PC-3 (cell line): Measurements from ENCODE around the gene SRM. TPM values are rescaled to one million over a fixed set of nuclear protein-coding genes. Genes with fewer than 3 reads are reported as not detected.
A peak's percentile ranks its signal among the peaks of the same experiment; 100 is the strongest.

Experiments
- ATAC-seq: fragments of 200-7000 bp; cut with Tn5 transposase; 2 replicates; pipeline ENCODE4 v1.9.1; 2020; ENCODE audit warnings: mild to moderate bottlenecking, moderate library complexity
- Bru-seq: library from RNA; stranded (reverse); fragments of 400-500 nt; gene quantifications from one replicate; lab custom pipeline; 2021; lab: Mats Ljungman, UMichigan
- BruChase-seq, 2 experiments: library from RNA; stranded (reverse); fragments of 400-500 nt; gene quantifications; one replicate each; lab custom pipeline; 2021; lab: Mats Ljungman, UMichigan
- BruUV-seq: library from RNA; stranded (reverse); fragments of 400-500 nt; replicated peaks from 2 replicates; lab custom pipeline; 2021; lab: Mats Ljungman, UMichigan
- CTCF ChIA-PET: fragments of 300-600 bp; sonication (Branson Sonifier 250); formaldehyde crosslinking; loops from one replicate; lab custom pipeline; 2022; ENCODE audit warnings: antibody characterized with exemption; lab: Charles Lee
- POLR2A ChIA-PET: fragments of 300-600 bp; sonication (Branson Sonifier 250); formaldehyde crosslinking; loops from one replicate; lab custom pipeline; 2022; ENCODE audit warnings: antibody characterized with exemption; ENCODE audit not compliant: unreplicated experiment; lab: Charles Lee
- DNase-seq: peaks from one replicate; pipeline ENCODE4 v3.0.0-alpha.2; 2015
- H2AFZ ChIP-seq: fragments of 300-600 bp; sonication (generic); 2 replicates; pipeline ENCODE4 v1.6.0; 2016; ENCODE audit warnings: antibody characterized with exemption, low read length
- H3F3A ChIP-seq: fragments of 300-600 bp; sonication (generic); one replicate; pipeline ENCODE4 v1.6.0; 2017; ENCODE audit warnings: antibody characterized with exemption, low read length, control low read depth, mild to moderate bottlenecking; ENCODE audit not compliant: unreplicated experiment
- H3K27ac ChIP-seq: fragments of 300-600 bp; sonication (generic); 2 replicates; pipeline ENCODE4 v1.5.1; 2016; ENCODE audit warnings: mild to moderate bottlenecking, low read length
- H3K27me3 ChIP-seq: fragments of 300-600 bp; sonication (generic); 2 replicates; pipeline ENCODE4 v1.6.1; 2016; ENCODE audit warnings: low read length, mixed read lengths
- H3K36me3 ChIP-seq: fragments of 300-600 bp; sonication (generic); 2 replicates; pipeline ENCODE4 v1.6.1; 2016; ENCODE audit warnings: low read depth, mixed run types, low read length, mixed read lengths
- H3K4me1 ChIP-seq: fragments of 300-600 bp; sonication (generic); 2 replicates; pipeline ENCODE4 v1.5.1; 2016; ENCODE audit warnings: low read length; ENCODE audit not compliant: insufficient read depth
- H3K4me2 ChIP-seq: fragments of 300-600 bp; sonication (generic); 2 replicates; pipeline ENCODE4 v1.6.0; 2016; ENCODE audit warnings: low read length
- H3K4me3 ChIP-seq: fragments of 300-600 bp; sonication (generic); 2 replicates; pipeline ENCODE4 v1.5.1; 2016; ENCODE audit warnings: mild to moderate bottlenecking, low read length, mixed read lengths
- H3K79me2 ChIP-seq: fragments of 300-600 bp; sonication (generic); 2 replicates; pipeline ENCODE4 v1.6.1; 2017; ENCODE audit warnings: low read length, mixed read lengths
- H3K9ac ChIP-seq: fragments of 300-600 bp; sonication (generic); 2 replicates; pipeline ENCODE4 v1.6.0; 2016; ENCODE audit warnings: mild to moderate bottlenecking, low read length
- H3K9me2 ChIP-seq: fragments of 300-600 bp; sonication (generic); replicated peaks from 2 replicates; pipeline ENCODE4 v1.6.1; 2016; ENCODE audit warnings: mixed run types, low read length, mixed read lengths
- H3K9me3 ChIP-seq: fragments of 300-600 bp; sonication (generic); 2 replicates; pipeline ENCODE4 v1.6.1; 2016; ENCODE audit warnings: low read length, mixed read lengths
- H4K20me1 ChIP-seq: fragments of 300-600 bp; sonication (generic); 2 replicates; pipeline ENCODE4 v1.6.1; 2016; ENCODE audit warnings: low read length, mixed read lengths
- CTCF ChIP-seq: fragments of 300-600 bp; sonication (generic); conservative IDR thresholded peaks from 2 replicates; pipeline ENCODE4 v1.5.1; 2017; ENCODE audit warnings: antibody characterized with exemption, low read depth, mild to moderate bottlenecking, low read length
- EZH2 ChIP-seq: fragments of 300-600 bp; sonication (generic); IDR thresholded peaks from one replicate; pipeline ENCODE4 v1.6.1; 2017; ENCODE audit warnings: antibody characterized with exemption, mild to moderate bottlenecking, low read length; ENCODE audit not compliant: unreplicated experiment
- EZH2phosphoT487 ChIP-seq: fragments of 300-600 bp; sonication (generic); IDR thresholded peaks from 2 replicates; pipeline ENCODE4 v1.6.1; 2018; ENCODE audit warnings: mild to moderate bottlenecking, antibody characterized with exemption, low read length, borderline replicate concordance
- intact Hi-C: fragments of 100-400 bp; cut with micrococcal nuclease; formaldehyde crosslinking; loops from 2 replicates; pipeline ENCODE4 v1.9.0; 2023
- long read RNA-seq: library from polyadenylated mRNA; unstranded; transcript quantifications from one replicate; pipeline ENCODE4 v2.0.0, GENCODE V29; 2021; ENCODE audit not compliant: unreplicated experiment
- total RNA-seq: library from RNA; depleted of rRNA; stranded (reverse); fragments of >200 nt; gene quantifications from 2 replicates; pipeline ENCODE4 v1.2.3, GENCODE V29; 2014; rRNA removed

Gene SRM
- total RNA-seq (151 and 290 TPM in 2 replicates), Bru-seq, nascent RNA (percentile 88 among the genes with signal in this experiment), BruChase-seq, experiment 1, labeled RNA remaining after a 6-hour chase (percentile 94 among the genes with signal in this experiment), BruChase-seq, experiment 2, labeled RNA remaining after a 2-hour chase (percentile 82 among the genes with signal in this experiment)
- long read RNA-seq, transcript SRM-201 (8 exons, 1,266 nt): major isoform, 420 of 508 reads
- long read RNA-seq, transcript SRM-204 (2 exons, 545 nt): minor isoform, 6 of 508 reads
- long read RNA-seq, partial matches to known transcripts: 52 of 508 reads
- long read RNA-seq, other reads (novel, unspliced or antisense): 30 of 508 reads

- peak within 1 kb of the TSS; percentile 100 for H3K4me3 ChIP-seq
- peaks cover 53% of the 10 kb centered on the region for H3K79me2 ChIP-seq
- peak within 1 kb of the TSS; percentile 68 for H3K27ac ChIP-seq
- H3K4me1 ChIP-seq: peaks cover 16% of the 10 kb centered on the region; the same call in 1 of the 2 replicates
- TF ChIP-seq EZH2: no peak
- no peak for TF ChIP-seq CTCF
- TF ChIP-seq EZH2phosphoT487: no peak
- H3K9me2 ChIP-seq: no peaks in the 10 kb centered on the region
- peak within 1 kb of the TSS; percentile 96 for H2AFZ ChIP-seq
- peak within 1 kb of the TSS; percentile 99 for H3K4me2 ChIP-seq
- CTCF ChIA-PET: interaction anchor here (0.7 to 1.0 kb wide), 2 partner anchors 23 to 233 kb away, joined by 3 to 7 read pairs; no protein-coding TSS in a partner anchor
- H3K9ac ChIP-seq: peak within 1 kb of the TSS; percentile 99
- POLR2A ChIA-PET: interaction anchor here (0.5 to 1.0 kb wide), 6 partner anchors 20 to 824 kb away, joined by 3 to 15 read pairs (median 3); no protein-coding TSS in a partner anchor
- H3K27me3 ChIP-seq: no peaks in the 10 kb centered on the region
- intact Hi-C loops: no loop called here
- DNase-seq (peak; percentile 97), ATAC-seq (peak; percentile 93)
- H3F3A ChIP-seq: no peaks in the 10 kb centered on the region
- peaks cover 25% of the 10 kb centered on the region for H3K36me3 ChIP-seq
- H3K9me3 ChIP-seq: no peaks in the 10 kb centered on the region
- H4K20me1 ChIP-seq: no peaks in the 10 kb centered on the region
- BruUV-seq: TSS peak; percentile 87
These were observed at the start of gene SRM for GRCh38 chr1:11059968-11060830. TSS of gene SRM (minus strand) at chr1:11060018. CDS start at chr1:11059943, 75 bp downstream.

GRCh38 chr1:11109047-11109760 lies 49.4 kb upstream of the SRM start:
- ChIA-PET CTCF (no interaction called here), POLR2A (no interaction called here)
- no peaks in the 10 kb centered on the region for H3F3A ChIP-seq
- no TSS peak for BruUV-seq
- no peaks in the 10 kb centered on the region for H3K4me1 ChIP-seq
- no peaks in the 10 kb centered on the region for H3K9me2 ChIP-seq
- no peaks in the 10 kb centered on the region for H3K9me3 ChIP-seq
- H3K4me2 ChIP-seq: no peak overlapping the region
- no peak overlapping the region for H3K9ac ChIP-seq
- peaks cover 50% of the 10 kb centered on the region for H3K36me3 ChIP-seq
- no peak overlapping the region for H3K27ac ChIP-seq
- no peak for TF ChIP-seq EZH2phosphoT487
- no peak for TF ChIP-seq CTCF
- no peak for TF ChIP-seq EZH2
- H2AFZ ChIP-seq: no peak overlapping the region
- intact Hi-C loops: no loop called here
- no peaks in the 10 kb centered on the region for H4K20me1 ChIP-seq
- DNase-seq (no peak), ATAC-seq (no peak)
- no peaks in the 10 kb centered on the region for H3K79me2 ChIP-seq
- no peaks in the 10 kb centered on the region for H3K27me3 ChIP-seq
- H3K4me3 ChIP-seq: no peak overlapping the region
